GM18526 (cell line): ENCODE data around the gene ATRNL1.

ENCODE experiments used
- POLR2A ChIP-seq: IDR thresholded peaks from 3 replicates; pipeline ENCODE4 v1.6.1; 2011; ENCODE audit not compliant: insufficient read length; ENCODE audit errors: extremely low read depth

Gene ATRNL1

DNA sequence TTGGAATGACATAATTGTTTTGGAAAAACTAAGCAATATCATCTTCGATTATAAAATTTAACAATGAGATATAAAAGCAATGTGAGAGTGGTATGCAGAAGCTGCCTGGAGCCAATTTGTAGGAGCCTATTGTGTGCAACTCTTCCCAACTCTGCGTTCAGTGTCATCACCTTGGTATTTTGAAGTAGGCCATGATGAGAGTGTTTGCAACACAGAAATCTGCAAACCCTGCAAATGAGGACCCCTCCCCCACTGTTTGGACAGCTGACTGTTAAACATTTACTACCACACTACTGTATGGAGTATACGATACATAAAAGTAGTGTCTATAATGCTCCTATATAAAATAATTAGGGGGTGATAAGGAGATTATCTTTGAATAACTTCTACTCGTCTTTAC is 531.3 kb downstream of the ATRNL1 start:
- TF ChIP-seq POLR2A, result no peak

DNA sequence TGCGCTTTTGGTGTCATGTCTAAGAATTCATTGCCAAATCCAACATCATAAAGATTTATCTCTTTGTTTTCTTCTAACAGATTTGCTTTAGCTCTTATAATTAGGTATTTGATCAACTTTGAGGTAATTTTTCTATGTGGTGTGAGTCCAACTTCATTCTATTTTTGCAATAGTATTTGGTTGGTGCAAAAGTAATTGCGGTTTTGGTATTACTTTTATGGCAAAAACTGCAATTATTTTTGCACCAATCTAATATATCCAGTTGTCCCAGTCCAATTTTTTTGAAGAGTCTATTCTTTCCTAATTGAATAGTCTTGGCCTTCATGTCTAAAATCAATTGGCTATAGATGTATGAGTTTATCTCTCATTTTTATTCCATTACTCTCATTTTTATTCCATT is 535.5 kb downstream of the ATRNL1 start:
- TF ChIP-seq POLR2A, result no peak

DNA sequence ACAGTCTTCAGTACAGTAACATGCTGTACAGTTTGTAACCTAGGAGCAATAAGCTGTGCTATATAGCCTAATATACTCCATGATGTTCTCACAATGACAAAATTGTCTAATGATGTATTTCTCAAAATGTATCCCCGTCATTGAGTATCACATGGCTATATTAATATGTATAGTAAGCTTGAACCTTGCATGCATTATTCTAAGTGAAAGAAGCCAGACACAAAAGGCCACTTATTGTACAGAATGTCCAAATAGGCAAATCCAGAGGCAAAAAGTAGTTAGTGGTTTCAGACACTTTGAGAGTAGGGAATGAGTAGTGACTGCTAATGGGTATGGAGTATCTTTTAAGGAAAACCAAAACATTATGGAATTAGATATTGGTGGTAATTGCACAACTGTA is 545.1 kb downstream of the ATRNL1 start:
- no peak for TF ChIP-seq POLR2A

DNA sequence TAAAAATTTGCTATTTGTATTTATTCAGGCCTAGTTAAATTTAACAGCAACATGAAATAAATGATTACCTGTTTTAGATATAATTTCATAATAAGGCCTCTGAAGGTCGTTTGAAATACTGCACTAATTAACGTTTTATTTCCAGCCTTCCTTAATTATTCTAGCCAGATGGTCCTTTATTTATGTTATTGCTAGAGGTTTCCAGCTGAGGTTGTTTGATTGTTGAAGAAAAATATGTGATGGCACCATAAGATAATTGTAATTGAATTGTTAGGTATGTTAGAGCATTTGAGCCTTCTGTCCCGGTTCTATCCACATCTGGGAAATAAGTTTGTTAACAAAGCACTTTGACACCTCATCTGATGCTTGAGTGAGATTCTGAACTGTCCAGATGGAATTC is 556.1 kb downstream of the ATRNL1 start:
- TF ChIP-seq POLR2A, result no peak

DNA sequence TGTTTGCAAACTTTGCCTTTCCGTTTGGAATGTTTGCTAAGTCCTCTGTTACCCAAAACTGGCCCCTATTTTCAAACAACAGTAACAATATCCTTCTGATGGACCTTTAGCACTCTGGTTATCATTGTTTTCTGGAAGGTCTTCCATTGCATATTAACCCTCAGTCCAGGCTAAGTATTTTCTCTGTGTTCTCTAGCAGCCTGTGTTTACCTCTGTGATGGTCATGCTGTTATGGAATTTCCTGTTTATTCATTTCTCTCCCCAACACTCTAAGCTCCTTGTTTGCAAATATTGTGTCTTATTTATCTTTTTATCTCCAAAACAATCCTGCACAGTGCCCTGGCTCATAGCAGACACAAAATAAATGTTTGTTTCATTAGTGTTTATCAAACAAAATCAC is 560.3 kb downstream of the ATRNL1 start:
- TF ChIP-seq POLR2A, result no peak

DNA sequence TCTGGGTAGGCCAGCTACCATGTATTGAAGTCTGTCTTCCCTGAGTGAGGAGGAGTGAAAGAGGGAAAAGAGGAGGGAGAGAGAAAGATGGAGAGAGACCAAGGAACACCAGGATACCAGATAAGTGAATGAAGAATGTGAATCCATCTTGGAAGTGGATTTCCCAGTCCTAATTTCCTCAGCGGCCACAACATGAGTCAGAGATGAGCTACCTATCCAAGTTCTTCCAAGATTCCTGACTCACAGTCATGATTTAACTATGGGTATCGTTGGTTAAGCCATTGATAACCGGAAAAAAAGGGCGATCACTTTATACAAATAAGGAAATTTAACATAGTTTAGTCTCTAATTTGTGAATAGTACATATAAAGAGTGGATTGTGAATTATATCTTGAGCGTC is 561.8 kb downstream of the ATRNL1 start:
- TF ChIP-seq POLR2A, result no peak

DNA sequence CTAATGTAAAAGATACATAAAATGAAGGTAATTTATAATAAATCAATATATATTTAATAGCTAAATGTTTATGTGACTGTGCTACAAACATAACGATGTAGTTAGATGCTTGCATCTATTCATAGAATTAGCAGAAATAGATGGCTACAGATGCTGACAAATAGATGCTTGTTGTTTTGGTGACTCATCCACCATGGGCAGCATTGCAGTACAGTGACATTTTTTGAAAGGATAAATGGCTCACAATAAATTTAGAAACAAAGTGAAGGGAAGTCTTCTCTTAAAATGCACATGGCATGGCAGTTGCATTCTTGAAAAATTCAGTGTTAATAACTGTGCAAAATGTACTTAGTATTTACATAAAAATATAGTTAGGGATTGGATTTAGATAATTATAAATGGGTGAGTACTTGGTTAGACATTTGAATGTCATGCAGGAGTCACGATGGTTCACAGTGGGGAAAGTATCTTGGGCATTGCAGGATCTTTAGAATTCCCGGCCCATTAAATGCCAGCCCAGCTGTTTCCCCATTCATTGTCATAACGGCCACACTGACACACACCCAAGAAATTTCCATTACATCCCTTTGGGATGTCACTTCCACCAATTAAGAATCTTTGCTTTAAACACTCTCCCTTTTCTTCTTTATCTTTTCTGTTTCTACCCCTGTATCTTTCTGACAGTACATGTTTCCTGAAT is 564.1 kb downstream of the ATRNL1 start:
- no peak for TF ChIP-seq POLR2A

DNA sequence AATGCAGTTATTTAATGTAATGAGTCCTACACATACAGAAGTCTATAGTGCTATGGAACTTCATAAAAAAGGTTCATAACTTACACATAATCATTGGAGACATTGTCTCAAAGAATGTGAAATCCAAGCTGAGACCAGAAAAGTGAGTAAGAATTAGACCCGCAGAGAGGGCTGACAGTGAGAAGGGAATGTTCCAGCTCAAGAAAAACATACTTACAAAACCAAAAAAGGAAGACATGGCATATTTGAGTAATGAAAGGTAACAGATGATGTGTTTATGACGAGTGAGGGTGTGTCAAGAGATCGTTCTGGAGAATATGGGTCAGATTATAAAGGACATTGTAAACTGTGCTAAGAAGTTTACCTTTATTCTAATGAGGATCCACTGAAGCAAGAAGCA is 566.5 kb downstream of the ATRNL1 start:
- TF ChIP-seq POLR2A, result no peak

DNA sequence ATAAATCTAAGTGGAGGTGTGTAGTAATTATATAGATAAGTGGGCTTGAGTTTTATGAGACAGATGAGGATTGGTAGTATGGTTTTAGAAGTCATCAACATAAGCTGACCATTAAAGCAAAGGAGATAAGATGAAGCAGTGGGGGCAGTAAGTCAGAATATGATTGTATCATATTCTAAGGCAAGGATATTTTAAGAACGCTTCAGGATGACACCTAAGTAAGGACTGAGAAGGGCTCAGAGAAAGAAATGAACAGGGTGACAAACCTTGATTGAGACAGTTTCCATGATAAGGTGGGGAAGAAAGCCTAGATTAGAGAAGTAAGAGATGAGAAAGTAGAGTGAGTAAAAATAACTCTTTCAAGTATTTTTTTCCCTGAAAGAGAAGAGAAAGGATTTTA is 567.2 kb downstream of the ATRNL1 start:
- TF ChIP-seq POLR2A, result no peak

DNA sequence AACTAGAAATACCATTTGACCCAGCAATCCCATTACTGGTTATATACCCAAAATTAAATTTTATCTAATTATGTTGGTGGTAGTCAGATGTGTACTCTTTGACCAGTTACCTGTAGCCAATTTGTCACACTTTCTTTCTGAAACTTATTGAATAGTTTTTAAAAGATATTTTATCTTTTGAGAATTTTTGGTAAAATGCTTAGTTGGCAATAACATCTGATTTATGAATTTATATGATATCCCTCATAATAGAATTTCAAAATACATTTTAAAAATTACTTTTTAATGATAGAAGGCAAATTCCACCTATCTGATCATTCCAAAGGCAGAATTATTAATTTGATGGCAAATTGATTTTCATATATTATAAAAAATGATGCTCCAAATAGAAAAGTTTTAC is 569.3 kb downstream of the ATRNL1 start:
- TF ChIP-seq POLR2A, result no peak

DNA sequence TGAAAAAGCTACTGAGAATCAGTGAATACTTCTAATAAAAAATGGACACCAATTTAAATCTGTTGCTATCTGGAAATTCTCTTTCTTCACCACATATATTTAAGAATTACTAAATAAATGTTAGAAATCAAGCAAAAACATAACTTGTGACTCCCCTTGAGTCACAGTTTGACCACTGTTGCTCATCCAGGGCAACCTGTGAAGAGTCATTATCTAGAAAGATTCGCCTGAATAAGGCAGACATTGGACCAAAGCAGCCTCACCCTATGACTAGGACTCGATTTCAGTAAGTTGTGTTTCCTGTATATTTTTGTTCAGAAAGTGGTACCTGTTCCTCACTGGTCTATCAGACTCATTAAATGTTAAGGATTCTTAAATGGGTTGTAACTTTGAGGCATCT is 572.4 kb downstream of the ATRNL1 start:
- TF ChIP-seq POLR2A, result no peak

DNA sequence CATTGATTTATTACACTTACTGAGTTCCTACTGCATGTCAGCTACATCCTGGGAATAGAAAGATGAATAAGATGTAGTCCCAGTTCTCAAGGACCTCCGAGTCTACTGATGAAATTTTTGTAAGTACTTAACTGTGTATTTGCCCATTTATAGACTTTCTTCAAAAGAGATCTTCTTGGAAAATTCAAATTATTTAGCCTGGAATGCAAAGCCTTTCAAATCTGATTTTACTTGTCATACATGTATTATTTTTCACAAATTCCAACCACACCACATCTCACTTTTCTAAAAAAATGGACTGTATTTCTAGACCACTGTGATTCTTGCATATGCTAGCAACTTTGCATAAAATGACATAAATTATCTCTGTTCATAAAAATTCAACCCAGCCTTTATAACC is 581.3 kb downstream of the ATRNL1 start:
- TF ChIP-seq POLR2A, result no peak

DNA sequence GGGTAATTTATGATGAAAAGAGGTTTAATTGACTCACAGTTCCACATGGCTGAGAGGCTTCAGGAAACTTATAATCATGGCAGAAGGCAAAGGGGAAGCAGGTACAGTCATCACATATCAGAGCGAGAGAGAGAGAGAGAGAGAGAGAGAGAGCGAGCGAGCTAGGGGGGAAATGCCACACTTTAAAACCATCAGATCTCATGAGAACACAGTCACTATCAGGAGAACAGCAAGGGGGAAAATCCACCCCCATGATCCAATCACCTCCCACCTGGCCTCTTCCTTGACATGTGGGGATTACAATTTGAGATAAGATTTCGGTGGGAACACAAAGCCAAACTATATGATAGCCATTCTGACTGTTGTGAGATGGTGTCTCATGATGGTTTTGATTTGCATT is 603.6 kb downstream of the ATRNL1 start:
- no peak for TF ChIP-seq POLR2A

DNA sequence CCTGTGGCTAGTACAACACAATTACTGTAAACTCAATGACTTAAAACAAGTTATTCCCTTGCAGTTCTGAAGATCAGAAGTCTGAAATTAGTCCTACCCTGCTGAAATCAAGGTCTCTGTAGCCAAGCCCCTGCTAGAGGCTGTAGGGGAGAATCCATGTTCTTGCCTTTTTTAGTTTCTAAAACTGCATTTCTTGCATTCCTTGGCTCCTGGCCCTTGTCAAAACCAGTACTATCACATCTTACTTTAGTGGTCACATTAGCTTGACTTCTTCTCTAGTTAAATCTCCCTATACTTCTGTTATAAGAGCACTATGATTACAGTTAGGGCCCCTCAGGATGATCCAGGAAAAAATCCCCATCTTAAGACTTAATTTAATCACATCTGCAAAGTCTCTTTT is 612.9 kb downstream of the ATRNL1 start:
- TF ChIP-seq POLR2A, result no peak

DNA sequence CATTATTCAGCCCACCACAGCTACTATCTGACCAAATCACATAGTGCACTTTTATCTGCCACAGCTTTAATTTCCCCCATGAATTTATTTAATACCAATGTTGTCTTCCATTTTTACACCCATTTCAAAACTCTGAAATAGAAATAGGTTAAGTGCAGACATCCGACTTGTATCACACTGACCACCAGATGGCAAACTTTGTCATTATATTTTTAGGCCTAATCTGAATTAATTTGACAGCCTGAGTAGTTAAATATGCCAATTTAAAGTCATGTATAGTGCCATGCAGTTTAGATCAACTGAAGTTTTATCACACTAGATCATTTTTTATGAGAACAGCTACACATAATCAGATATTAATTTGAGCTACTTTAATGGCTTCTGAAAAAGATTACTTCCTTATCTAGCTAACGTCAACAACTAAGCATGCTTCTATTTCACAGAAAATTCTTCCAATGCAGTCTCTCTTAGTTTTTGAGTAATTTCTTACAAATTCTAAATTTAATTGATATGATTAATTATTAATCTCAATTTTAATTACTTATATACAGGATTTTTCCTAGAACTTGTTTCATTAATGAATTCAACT is 613.4 kb downstream of the ATRNL1 start:
- no peak for TF ChIP-seq POLR2A

DNA sequence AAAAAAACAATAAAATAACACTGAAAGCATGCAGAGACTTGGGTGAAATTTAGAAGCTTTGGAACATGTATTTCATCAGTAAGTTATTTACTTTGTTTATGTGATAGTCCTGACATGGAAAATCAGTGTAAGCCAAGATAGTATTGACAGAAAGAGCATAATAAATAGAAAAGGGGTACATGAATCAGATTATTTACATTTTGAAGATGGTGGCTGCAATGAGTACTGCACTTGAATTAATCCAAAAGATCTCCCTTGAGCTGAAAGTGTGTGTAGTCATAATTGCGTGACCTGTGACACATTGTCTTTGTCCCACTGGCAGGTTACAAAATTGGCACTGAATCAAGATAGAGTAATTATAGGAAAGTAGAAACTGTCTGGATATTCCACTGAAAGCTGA is 617.0 kb downstream of the ATRNL1 start:
- TF ChIP-seq POLR2A, result no peak

DNA sequence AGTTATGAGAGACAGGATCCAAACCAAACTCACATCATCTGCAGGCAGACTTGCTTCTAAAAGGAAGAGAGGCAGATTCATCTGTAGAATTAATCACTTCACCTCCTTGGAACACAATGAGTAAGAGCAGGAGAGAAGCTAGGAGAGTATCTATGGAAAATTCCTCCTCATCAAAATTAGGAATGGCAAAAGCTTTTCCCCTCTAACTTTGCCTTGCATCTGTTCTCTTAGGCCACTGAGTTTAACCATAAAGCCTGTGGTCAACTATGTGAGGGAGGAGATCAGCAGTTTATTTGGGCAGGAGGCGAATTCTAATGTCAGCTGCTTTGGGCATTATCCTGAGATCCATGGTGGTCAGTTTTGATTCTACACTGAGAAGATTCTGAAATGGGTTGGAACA is 618.1 kb downstream of the ATRNL1 start:
- TF ChIP-seq POLR2A, result no peak
